ENCODE results near the gene LRRC72.

Gene LRRC72

DNA sequence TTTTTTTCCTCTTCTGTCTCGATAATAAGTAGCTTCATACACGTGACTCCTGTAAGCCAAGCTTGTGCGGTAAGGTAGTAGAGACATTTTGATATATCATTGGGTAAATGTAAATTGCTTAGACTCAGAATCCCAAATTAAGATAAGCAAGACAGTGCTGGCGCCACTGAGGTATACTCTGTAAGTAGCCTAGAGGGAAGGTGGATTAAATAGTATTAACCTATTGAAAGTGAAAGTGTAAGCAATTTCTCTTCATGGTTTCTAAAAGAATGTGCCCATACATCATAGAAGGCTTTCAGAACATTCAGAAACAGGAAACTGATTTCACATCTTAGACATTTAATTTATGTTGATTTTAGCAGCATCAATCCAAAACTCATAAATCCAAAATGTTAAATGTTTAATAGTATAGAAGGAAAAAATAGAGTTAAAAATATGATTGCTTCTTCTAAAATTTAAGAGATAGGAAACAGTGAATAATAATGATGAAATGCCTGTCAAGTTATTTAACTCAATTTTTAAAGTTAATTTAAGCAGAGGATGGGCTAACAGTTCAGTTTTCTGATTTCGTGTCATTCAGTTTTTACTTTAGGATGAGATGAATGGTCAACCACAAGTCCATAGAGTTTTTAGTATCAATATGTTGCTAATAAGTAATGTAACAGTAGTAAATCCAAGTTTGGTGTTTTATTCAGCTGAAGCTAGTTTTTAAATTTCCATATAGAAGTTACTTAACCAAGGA lies 36.8 kb downstream of the LRRC72 start:
- Histone ChIP-seq H3K36me3 (replicated peaks) (no peaks in the 10 kb centered on the region), H3K4me3 (ENCODE audit: low read depth, low read length) (no peak overlapping the region), H3K27ac (no peak overlapping the region), H3K27me3 (replicated peaks) (no peaks in the 10 kb centered on the region)
- TF ChIP-seq, protein P1, sequence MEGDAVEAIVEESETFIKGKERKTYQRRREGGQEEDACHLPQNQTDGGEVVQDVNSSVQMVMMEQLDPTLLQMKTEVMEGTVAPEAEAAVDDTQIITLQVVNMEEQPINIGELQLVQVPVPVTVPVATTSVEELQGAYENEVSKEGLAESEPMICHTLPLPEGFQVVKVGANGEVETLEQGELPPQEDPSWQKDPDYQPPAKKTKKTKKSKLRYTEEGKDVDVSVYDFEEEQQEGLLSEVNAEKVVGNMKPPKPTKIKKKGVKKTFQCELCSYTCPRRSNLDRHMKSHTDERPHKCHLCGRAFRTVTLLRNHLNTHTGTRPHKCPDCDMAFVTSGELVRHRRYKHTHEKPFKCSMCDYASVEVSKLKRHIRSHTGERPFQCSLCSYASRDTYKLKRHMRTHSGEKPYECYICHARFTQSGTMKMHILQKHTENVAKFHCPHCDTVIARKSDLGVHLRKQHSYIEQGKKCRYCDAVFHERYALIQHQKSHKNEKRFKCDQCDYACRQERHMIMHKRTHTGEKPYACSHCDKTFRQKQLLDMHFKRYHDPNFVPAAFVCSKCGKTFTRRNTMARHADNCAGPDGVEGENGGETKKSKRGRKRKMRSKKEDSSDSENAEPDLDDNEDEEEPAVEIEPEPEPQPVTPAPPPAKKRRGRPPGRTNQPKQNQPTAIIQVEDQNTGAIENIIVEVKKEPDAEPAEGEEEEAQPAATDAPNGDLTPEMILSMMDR (IDR thresholded peaks at IDR 0.05; ENCODE audit: low read depth, low read length, missing control alignments), result no peak
- no peak for DNase-seq
- in situ Hi-C loops (cut with HindIII; ENCODE audit: low pct_ligation_motif_present, low sequenced_read_pairs), result no loop called here

DNA sequence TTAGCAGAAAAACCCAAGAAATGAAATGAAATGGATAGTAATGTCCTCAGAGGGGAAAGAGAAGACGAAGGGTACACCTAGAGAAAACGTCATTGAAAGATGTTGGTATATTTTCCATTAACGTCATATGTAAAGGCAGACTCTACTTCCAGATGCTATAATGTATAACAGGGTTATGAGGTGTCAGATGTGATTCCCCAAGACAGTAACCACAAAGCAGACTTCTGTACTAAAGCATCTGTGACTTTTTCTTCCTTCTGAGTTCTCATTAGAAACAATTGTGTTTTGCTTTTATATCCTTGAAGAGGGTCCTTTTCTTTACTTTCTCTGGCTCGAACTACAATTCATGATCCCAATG lies 37.4 kb downstream of the LRRC72 start:
- TF ChIP-seq, protein P1 (IDR thresholded peaks at IDR 0.05; ENCODE audit: low read depth, low read length, missing control alignments), result no peak
- DNase-seq, result no peak
- no peaks in the 10 kb centered on the region for H3K27me3 ChIP-seq (replicated peaks)
- H3K4me3 ChIP-seq (ENCODE audit: low read depth, low read length), result no peak overlapping the region
- H3K36me3 ChIP-seq (replicated peaks), result no peaks in the 10 kb centered on the region
- H3K27ac ChIP-seq, result no peak overlapping the region
- in situ Hi-C loops (cut with HindIII; ENCODE audit: low pct_ligation_motif_present, low sequenced_read_pairs), result no loop called here

DNA sequence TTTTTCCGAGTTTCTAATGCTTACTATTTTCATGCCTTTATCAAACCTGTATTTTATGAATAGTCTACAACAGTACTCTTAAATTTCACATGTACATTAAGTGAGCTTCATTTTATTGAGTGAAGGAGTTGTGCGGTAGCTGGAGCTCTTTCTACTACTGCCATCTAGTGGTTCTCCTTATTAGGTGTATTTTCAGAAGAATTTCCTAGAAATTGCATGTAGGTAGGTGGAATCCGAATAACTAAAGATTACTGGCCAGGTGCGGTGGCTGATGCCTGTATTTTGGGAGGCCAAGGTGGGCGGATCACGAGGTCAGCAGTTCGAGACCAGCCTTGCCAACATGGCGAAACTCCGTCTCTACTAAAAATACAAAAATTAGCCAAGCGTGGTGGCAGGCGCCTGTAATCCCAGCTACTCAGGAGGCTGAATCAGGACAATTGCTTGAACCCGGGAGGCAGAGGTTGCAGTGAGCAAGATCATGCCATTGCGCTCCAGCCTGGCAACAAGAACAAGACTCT lies 38.3 kb downstream of the LRRC72 start:
- Histone ChIP-seq H3K27ac (no peak overlapping the region), H3K27me3 (replicated peaks) (no peaks in the 10 kb centered on the region), H3K36me3 (replicated peaks) (no peaks in the 10 kb centered on the region), H3K4me3 (ENCODE audit: low read depth, low read length) (no peak overlapping the region)
- peak; percentile 18 for DNase-seq
- TF ChIP-seq, protein P1 (IDR thresholded peaks at IDR 0.05; ENCODE audit: low read depth, low read length, missing control alignments), result peak; percentile 63
- in situ Hi-C loops (cut with HindIII; ENCODE audit: low pct_ligation_motif_present, low sequenced_read_pairs), result no loop called here

DNA sequence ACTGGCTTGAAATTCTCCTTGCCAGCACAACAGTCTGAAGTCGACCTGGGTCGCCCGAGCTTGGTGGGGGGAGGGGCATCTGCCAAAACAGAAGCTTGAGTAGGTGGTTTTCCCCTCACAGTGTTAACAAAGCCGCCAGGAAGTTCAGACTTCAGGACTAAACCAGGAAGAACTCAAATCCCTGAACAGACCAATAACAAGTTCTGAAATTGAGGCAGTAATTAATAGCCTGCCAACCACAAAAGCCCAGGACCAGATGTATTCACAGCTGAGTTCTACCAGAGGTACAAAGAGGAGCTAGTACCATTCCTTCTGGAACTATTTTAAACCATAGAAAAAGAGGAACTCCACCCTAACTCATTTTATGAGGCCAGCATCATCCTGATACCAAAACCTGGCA lies 45.3 kb downstream of the LRRC72 start:
- Histone ChIP-seq H3K27me3 (replicated peaks) (no peaks in the 10 kb centered on the region), H3K36me3 (replicated peaks) (no peaks in the 10 kb centered on the region), H3K27ac (no peak overlapping the region), H3K4me3 (ENCODE audit: low read depth, low read length) (no peak overlapping the region)
- DNase-seq, result no peak
- TF ChIP-seq, protein P1 (IDR thresholded peaks at IDR 0.05; ENCODE audit: low read depth, low read length, missing control alignments), result no peak
- in situ Hi-C loops (cut with HindIII; ENCODE audit: low pct_ligation_motif_present, low sequenced_read_pairs), result no loop called here

DNA sequence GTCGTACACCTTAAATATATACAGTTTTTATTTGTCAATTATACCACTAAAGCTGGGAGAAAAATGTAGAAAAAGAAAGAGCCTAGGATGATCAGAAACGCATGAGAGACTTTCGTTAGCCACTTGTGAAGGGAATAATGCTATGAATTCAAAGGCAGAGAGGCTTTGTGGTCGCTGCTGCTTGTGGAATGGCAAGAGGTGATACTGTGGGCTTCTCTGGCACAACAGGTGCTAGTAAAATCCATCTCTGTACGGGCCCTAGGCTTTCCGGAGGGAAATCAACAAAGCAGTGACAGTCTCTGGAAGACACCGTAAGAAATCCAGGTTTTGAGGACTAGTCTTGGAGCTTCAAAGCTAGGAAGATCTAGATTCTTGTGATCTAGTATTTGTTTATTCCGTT lies 52.6 kb downstream of the LRRC72 start:
- H3K27ac ChIP-seq, result no peak overlapping the region

More for the DNA sequence above, 52.6 kb downstream of the LRRC72 start:
- no peak for DNase-seq
- in situ Hi-C loops (cut with HindIII; ENCODE audit: low pct_ligation_motif_present, low sequenced_read_pairs), result no loop called here
- no peaks in the 10 kb centered on the region for H3K27me3 ChIP-seq (replicated peaks)
- TF ChIP-seq, protein P1 (IDR thresholded peaks at IDR 0.05; ENCODE audit: low read depth, low read length, missing control alignments), result no peak
- H3K4me3 ChIP-seq (ENCODE audit: low read depth, low read length), result no peak overlapping the region
- no peaks in the 10 kb centered on the region for H3K36me3 ChIP-seq (replicated peaks)
